ENCODE results near the gene KIDINS220.

The KIDINS220 gene

DNA sequence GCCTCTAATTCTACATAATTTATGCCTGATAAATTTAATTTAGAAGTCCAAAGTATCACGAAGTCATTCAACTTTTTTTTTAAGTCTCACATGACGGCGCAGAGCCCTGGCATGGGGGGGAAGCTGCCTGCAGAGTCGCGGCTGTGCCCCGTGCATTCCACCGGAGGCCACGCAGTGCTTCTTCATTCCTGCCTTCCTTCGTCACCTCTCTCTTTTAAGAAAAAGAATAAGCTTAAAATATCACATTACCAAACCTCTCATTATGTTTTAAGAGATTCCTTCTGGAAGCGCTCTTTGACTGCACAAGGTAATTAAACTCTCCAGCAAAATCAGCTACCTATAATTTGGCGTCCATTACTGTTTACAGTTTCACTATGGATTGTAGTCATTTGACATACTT, 20.3 kb upstream of the KIDINS220 start:
- DNase-seq (ENCODE audit: low spot score): no peak
- no peak for TF ChIP-seq CTCF (IDR thresholded peaks at IDR 0.05; ENCODE audit: extremely low read depth, insufficient read depth, missing control alignments)
- in situ Hi-C loops (cut with MboI; ENCODE audit: low pct_unique_long_range_greater_than_20kb, low sequenced_read_pairs, unreplicated experiment): loop anchor here (25.0 kb wide), 1 partner anchor 280 kb away; no protein-coding TSS in a partner anchor

GRCh38 chr2:8856176-8856575, 18.8 kb upstream of the KIDINS220 start:
- in situ Hi-C loops (cut with MboI; ENCODE audit: low pct_unique_long_range_greater_than_20kb, low sequenced_read_pairs, unreplicated experiment): loop anchor here (25.0 kb wide), 1 partner anchor 281 kb away; no protein-coding TSS in a partner anchor
- no peak for DNase-seq (ENCODE audit: low spot score)
- TF ChIP-seq CTCF (IDR thresholded peaks at IDR 0.05; ENCODE audit: extremely low read depth, insufficient read depth, missing control alignments): no peak

GRCh38 chr2:8855010-8855409, 17.6 kb upstream of the KIDINS220 start:
- in situ Hi-C loops (cut with MboI; ENCODE audit: low pct_unique_long_range_greater_than_20kb, low sequenced_read_pairs, unreplicated experiment): loop anchor here (25.0 kb wide), 1 partner anchor 282 kb away; no protein-coding TSS in a partner anchor
- no peak for TF ChIP-seq CTCF (IDR thresholded peaks at IDR 0.05; ENCODE audit: extremely low read depth, insufficient read depth, missing control alignments)
- no peak for DNase-seq (ENCODE audit: low spot score)

GRCh38 chr2:8853426-8853825, 16.0 kb upstream of the KIDINS220 start:
- in situ Hi-C loops (cut with MboI; ENCODE audit: low pct_unique_long_range_greater_than_20kb, low sequenced_read_pairs, unreplicated experiment): loop anchor here (25.0 kb wide), 1 partner anchor 284 kb away; no protein-coding TSS in a partner anchor

GRCh38 chr2:8851811-8852560, 14.6 kb upstream of the KIDINS220 start:
- TF ChIP-seq CTCF (IDR thresholded peaks at IDR 0.05; ENCODE audit: extremely low read depth, insufficient read depth, missing control alignments): no peak
- in situ Hi-C loops (cut with MboI; ENCODE audit: low pct_unique_long_range_greater_than_20kb, low sequenced_read_pairs, unreplicated experiment): loop anchor here (25.0 kb wide), 1 partner anchor 285 kb away; no protein-coding TSS in a partner anchor
- DNase-seq (ENCODE audit: low spot score): no peak

More at GRCh38 chr2:8853426-8853825, 16.0 kb upstream of the KIDINS220 start:
- TF ChIP-seq CTCF (IDR thresholded peaks at IDR 0.05; ENCODE audit: extremely low read depth, insufficient read depth, missing control alignments): no peak
- DNase-seq (ENCODE audit: low spot score): no peak

- no peak for TF ChIP-seq CTCF (IDR thresholded peaks at IDR 0.05; ENCODE audit: extremely low read depth, insufficient read depth, missing control alignments)
- DNase-seq (ENCODE audit: low spot score): no peak
- in situ Hi-C loops (cut with MboI; ENCODE audit: low pct_unique_long_range_greater_than_20kb, low sequenced_read_pairs, unreplicated experiment): loop anchor here (25.0 kb wide), 1 partner anchor 286 kb away; no protein-coding TSS in a partner anchor
Observed at GRCh38 chr2:8850845-8851487, 13.6 kb upstream of the KIDINS220 start.
